HepG2 (cell line): ENCODE results near the gene CAPN11. TPM values are rescaled to one million over a fixed set of nuclear protein-coding genes. Genes with fewer than 3 reads are reported as not detected.
A peak's percentile ranks its signal among the peaks of the same experiment; 100 is the strongest.

Experiments used
- ARNT ChIP-seq: fragments of 450-650 bp; IDR thresholded peaks from 2 replicates; pipeline ENCODE4 v1.6.1; 2017
- ATF4 ChIP-seq, 2 experiments: fragments of 450-650 bp in 1 of 2; sonication (generic) in 1 of 2; formaldehyde crosslinking; IDR thresholded peaks; 2 replicates each; pipeline versions ENCODE4 v1.5.0 to v1.8.0; 2020 to 2022; ENCODE audit warnings: mild to moderate bottlenecking in 1 of 2, missing genetic modification reagents in 1 of 2
- CC2D1A ChIP-seq: sonication (generic); formaldehyde crosslinking; IDR thresholded peaks from 2 replicates; pipeline ENCODE4 v1.8.1; 2023; ENCODE audit warnings: mild to moderate bottlenecking, missing genetic modification reagents
- FOXO4 ChIP-seq: sonication (generic); formaldehyde crosslinking; conservative IDR thresholded peaks from 2 replicates; pipeline ENCODE4 v1.8.1; 2023; ENCODE audit warnings: missing genetic modification reagents
- HNRNPK ChIP-seq: fragments of 200-400 bp; formaldehyde crosslinking; IDR thresholded peaks from 2 replicates; pipeline ENCODE4 v1.6.1; 2018; ENCODE audit warnings: low read length, low read depth, moderate library complexity, mild to moderate bottlenecking; ENCODE audit not compliant: poor library complexity, severe bottlenecking
- NCOR1 ChIP-seq: fragments of 200-600 bp; sonication (generic); IDR thresholded peaks from 2 replicates; pipeline ENCODE4 v1.7.0; 2017; ENCODE audit warnings: antibody characterized with exemption, low read length, borderline replicate concordance
- NFE2L1 ChIP-seq: sonication (generic); formaldehyde crosslinking; IDR thresholded peaks from 2 replicates; pipeline ENCODE4 v1.4.0; 2020; ENCODE audit warnings: missing genetic modification reagents, mild to moderate bottlenecking, borderline replicate concordance
- RFX5 ChIP-seq: IDR thresholded peaks from 2 replicates; pipeline ENCODE4 v1.6.1; 2011; ENCODE audit warnings: low read depth, low read length, improper control_type of control experiment
- RFXANK ChIP-seq: IDR thresholded peaks from 2 replicates; pipeline ENCODE4 v1.6.1; 2016
- RXRA ChIP-seq: sonication (generic); formaldehyde crosslinking; IDR thresholded peaks from 2 replicates; pipeline ENCODE4 v1.5.1; 2020; ENCODE audit warnings: missing genetic modification reagents
- SMARCE1 ChIP-seq: fragments of 450-650 bp; IDR thresholded peaks from 2 replicates; pipeline ENCODE4 v1.6.1; 2017; ENCODE audit warnings: borderline replicate concordance
- TBP ChIP-seq: sonication (generic); formaldehyde crosslinking; IDR thresholded peaks from 2 replicates; pipeline ENCODE4 v1.5.0; 2020; ENCODE audit warnings: missing genetic modification reagents
- ZKSCAN5 ChIP-seq: sonication (generic); formaldehyde crosslinking; IDR thresholded peaks from 2 replicates; pipeline ENCODE4 v1.5.1; 2020; ENCODE audit warnings: mild to moderate bottlenecking, missing genetic modification reagents
- ZNF337 ChIP-seq: sonication (generic); formaldehyde crosslinking; IDR thresholded peaks from 2 replicates; pipeline ENCODE4 v1.5.1; 2020; ENCODE audit warnings: missing genetic modification reagents, low read depth, mild to moderate bottlenecking, borderline replicate concordance
- ZNF503 ChIP-seq: sonication (generic); formaldehyde crosslinking; IDR thresholded peaks from 2 replicates; pipeline ENCODE4 v1.4.0; 2020; ENCODE audit warnings: missing genetic modification reagents
- ZNF512B ChIP-seq: sonication (generic); formaldehyde crosslinking; IDR thresholded peaks from 2 replicates; pipeline ENCODE4 v1.5.1; 2020; ENCODE audit warnings: missing genetic modification reagents, mild to moderate bottlenecking, borderline replicate concordance
- ZNF567 ChIP-seq: sonication (generic); formaldehyde crosslinking; IDR thresholded peaks from 2 replicates; pipeline ENCODE4 v1.8.1; 2023; ENCODE audit warnings: mild to moderate bottlenecking, missing genetic modification reagents, borderline replicate concordance
- ZNF580 ChIP-seq: IDR thresholded peaks from 2 replicates; pipeline ENCODE4 v1.6.1; 2016; ENCODE audit warnings: low read depth, borderline replicate concordance
- ZNF761 ChIP-seq: sonication (generic); formaldehyde crosslinking; conservative IDR thresholded peaks from 2 replicates; pipeline ENCODE4 v1.4.0; 2020; ENCODE audit warnings: mild to moderate bottlenecking, missing genetic modification reagents
- polyA plus RNA-seq, 8 experiments: library from polyadenylated mRNA; depleted of rRNA in 3 of 8; stranded (reverse) in 7 of 8; unstranded in 1 of 8; fragments of >200 nt; fragmentation: Illumina TruSeq in 4 of 8; extraction: Trizol in 4 of 8; gene quantifications; 2 replicates each; pipeline versions ENCODE4 v1.2.1 to v1.2.3, GENCODE V29; 2011 to 2016; ENCODE audit warnings: low read depth in 4 of 8, missing spikeins in 1 of 8, mixed read lengths in 1 of 8; ENCODE audit not compliant: insufficient read depth in 1 of 8
- total RNA-seq, 5 experiments: library from RNA; depleted of rRNA; stranded (reverse); fragments of >200 nt; fragmentation: Illumina TruSeq; extraction: Trizol; gene quantifications; 2 replicates each; pipeline ENCODE4 v1.2.3, GENCODE V29; 2016; ENCODE audit warnings: low read depth in 1 of 5
- TF ChIP-seq, protein P1 (sequence below): sonication (generic); formaldehyde crosslinking; IDR thresholded peaks from 2 replicates; pipeline ENCODE4 v1.5.1; 2020; ENCODE audit warnings: missing genetic modification reagents, mild to moderate bottlenecking, borderline replicate concordance

The CAPN11 gene
- total and polyA plus RNA-seq, 2 of the 13 experiments (the other 11 are each of a cell fraction or from before 2014, with no cell fraction given): 0.07 to 0.11 TPM

GRCh38 chr6:44127186-44128019 is 31.2 kb upstream of the CAPN11 start, which contains the start of the genes MRPL14 and TMEM63B (continued):
- no peak for TF ChIP-seq ZNF512B (CRISPR knock-in tag)
- TF ChIP-seq RXRA: no peak
- 0 out of 2 replicates have a peak, but pooled peaks have one; percentile 58 for TF ChIP-seq ZNF337
- no peak for TF ChIP-seq ATF4 (CRISPR knock-in tag; IDR thresholded peaks at IDR 0.05)
- no peak for TF ChIP-seq ZNF761 (CRISPR knock-in tag)
- TF ChIP-seq ZKSCAN5 (CRISPR knock-in tag): no peak
- TF ChIP-seq FOXO4 (CRISPR knock-in tag): no peak
- no peak for TF ChIP-seq ARNT
- no peak for TF ChIP-seq ZNF503 (CRISPR knock-in tag)
- TF ChIP-seq, protein P1, sequence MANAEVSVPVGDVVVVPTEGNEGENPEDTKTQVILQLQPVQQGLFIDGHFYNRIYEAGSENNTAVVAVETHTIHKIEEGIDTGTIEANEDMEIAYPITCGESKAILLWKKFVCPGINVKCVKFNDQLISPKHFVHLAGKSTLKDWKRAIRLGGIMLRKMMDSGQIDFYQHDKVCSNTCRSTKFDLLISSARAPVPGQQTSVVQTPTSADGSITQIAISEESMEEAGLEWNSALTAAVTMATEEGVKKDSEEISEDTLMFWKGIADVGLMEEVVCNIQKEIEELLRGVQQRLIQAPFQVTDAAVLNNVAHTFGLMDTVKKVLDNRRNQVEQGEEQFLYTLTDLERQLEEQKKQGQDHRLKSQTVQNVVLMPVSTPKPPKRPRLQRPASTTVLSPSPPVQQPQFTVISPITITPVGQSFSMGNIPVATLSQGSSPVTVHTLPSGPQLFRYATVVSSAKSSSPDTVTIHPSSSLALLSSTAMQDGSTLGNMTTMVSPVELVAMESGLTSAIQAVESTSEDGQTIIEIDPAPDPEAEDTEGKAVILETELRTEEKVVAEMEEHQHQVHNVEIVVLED: peak; percentile 90
- no peak for TF ChIP-seq TBP (CRISPR knock-in tag)
- TF ChIP-seq NCOR1: no peak
- no peak for TF ChIP-seq ZNF567 (CRISPR knock-in tag)
- TF ChIP-seq RFX5: no peak
- TF ChIP-seq RFXANK (CRISPR knock-in tag): no peak
- TF ChIP-seq ZNF580: no peak; the same call in 1 of the 2 replicates
- TF ChIP-seq NFE2L1 (CRISPR knock-in tag): no peak
- TF ChIP-seq CC2D1A (CRISPR knock-in tag): no peak
- no peak for TF ChIP-seq SMARCE1
- peak; percentile 100 for TF ChIP-seq HNRNPK
